Chondrocyte (in vitro differentiated cells): ENCODE measurements around the gene AXIN1. TPM values are rescaled to one million over a fixed set of nuclear protein-coding genes. Genes with fewer than 3 reads are reported as not detected.

Experiments used
- DNase-seq: peaks from one replicate; pipeline ENCODE4 v3.0.0; 2021; ENCODE audit warnings: mixed read lengths, low spot score
- H3K27ac Mint-ChIP-seq: one replicate; pipeline ENCODE4 v1.8.0; 2021; ENCODE audit warnings: mild to moderate bottlenecking, moderate library complexity, mixed read lengths; ENCODE audit not compliant: unreplicated experiment
- H3K27me3 Mint-ChIP-seq: 2 replicates; pipeline ENCODE4 v1.8.0; 2021; ENCODE audit warnings: low read depth, mixed read lengths
- H3K36me3 Mint-ChIP-seq: 2 replicates; pipeline ENCODE4 v1.8.0; 2021; ENCODE audit warnings: low read depth, mixed read lengths
- H3K4me1 Mint-ChIP-seq: 2 replicates; pipeline ENCODE4 v1.8.0; 2021; ENCODE audit warnings: low read depth, mild to moderate bottlenecking, mixed read lengths
- H3K4me3 Mint-ChIP-seq: one replicate; pipeline ENCODE4 v1.8.0; 2021; ENCODE audit warnings: mild to moderate bottlenecking, moderate library complexity, mixed read lengths; ENCODE audit not compliant: unreplicated experiment
- H3K9me3 Mint-ChIP-seq: 2 replicates; pipeline ENCODE4 v1.8.0; 2021; ENCODE audit warnings: low read depth, mixed read lengths
- total RNA-seq: library from RNA; stranded (reverse); gene quantifications from 3 replicates; pipeline ENCODE4 v1.2.1, GENCODE V29; 2021
- TF ChIP-seq, protein P1 (sequence below): fragments of 200-600 bp; sonication (generic); IDR thresholded peaks from 2 replicates; pipeline ENCODE4 v1.5.0; 2021; ENCODE audit warnings: antibody characterized with exemption, mild to moderate bottlenecking, moderate library complexity

AXIN1 gene
- total RNA-seq, 1 donor from 2014 or later, result 27.2 TPM

DNA sequence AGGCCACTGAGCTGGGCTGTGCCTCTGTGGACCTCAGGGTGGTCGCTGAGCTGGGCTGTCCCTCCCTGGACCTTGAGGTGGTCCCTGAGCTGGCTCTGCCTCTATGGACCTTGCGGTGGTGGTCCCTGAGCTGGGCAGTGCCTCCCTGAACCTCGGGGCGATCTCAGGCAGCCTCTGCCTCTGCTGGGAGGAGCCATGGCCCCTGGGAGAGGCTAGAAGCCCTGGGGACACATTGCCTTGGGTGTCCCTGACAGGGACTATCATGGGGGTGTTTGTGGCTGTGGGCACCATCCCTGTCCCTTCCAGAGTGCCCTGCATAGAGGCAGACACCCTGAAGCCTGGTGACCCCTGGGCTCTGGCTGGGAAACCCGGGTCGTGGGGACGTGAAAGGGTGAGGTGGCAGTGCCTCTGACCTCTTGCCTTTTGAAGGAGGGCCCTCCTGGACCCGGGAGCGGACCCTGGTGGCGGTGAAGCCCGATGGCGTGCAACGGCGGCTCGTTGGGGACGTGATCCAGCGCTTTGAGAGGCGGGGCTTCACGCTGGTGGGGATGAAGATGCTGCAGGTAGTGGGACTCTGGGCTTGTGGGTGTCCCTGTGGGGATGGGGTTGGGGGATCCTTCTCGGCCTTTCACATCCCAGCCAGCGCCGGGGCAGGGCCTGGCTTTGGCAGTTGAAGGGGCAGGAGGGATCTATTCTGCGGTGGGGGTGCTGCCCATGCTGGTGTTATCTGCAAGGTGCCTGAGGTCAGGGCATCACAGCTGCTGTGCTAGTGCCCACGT, 46.2 kb upstream of the AXIN1 start:
- H3K36me3 Mint-ChIP-seq, result peaks cover 3% of the 10 kb centered on the region
- TF ChIP-seq, protein P1, sequence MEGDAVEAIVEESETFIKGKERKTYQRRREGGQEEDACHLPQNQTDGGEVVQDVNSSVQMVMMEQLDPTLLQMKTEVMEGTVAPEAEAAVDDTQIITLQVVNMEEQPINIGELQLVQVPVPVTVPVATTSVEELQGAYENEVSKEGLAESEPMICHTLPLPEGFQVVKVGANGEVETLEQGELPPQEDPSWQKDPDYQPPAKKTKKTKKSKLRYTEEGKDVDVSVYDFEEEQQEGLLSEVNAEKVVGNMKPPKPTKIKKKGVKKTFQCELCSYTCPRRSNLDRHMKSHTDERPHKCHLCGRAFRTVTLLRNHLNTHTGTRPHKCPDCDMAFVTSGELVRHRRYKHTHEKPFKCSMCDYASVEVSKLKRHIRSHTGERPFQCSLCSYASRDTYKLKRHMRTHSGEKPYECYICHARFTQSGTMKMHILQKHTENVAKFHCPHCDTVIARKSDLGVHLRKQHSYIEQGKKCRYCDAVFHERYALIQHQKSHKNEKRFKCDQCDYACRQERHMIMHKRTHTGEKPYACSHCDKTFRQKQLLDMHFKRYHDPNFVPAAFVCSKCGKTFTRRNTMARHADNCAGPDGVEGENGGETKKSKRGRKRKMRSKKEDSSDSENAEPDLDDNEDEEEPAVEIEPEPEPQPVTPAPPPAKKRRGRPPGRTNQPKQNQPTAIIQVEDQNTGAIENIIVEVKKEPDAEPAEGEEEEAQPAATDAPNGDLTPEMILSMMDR, result no peak
- peaks cover 27% of the 10 kb centered on the region for H3K4me1 Mint-ChIP-seq
- H3K27me3 Mint-ChIP-seq, result no peaks in the 10 kb centered on the region
- H3K4me3 Mint-ChIP-seq, result peak overlapping the region; percentile 63
- H3K27ac Mint-ChIP-seq, result peak overlapping the region; percentile 87
- DNase-seq, result peak; percentile 91
- H3K9me3 Mint-ChIP-seq, result no peaks in the 10 kb centered on the region

DNA sequence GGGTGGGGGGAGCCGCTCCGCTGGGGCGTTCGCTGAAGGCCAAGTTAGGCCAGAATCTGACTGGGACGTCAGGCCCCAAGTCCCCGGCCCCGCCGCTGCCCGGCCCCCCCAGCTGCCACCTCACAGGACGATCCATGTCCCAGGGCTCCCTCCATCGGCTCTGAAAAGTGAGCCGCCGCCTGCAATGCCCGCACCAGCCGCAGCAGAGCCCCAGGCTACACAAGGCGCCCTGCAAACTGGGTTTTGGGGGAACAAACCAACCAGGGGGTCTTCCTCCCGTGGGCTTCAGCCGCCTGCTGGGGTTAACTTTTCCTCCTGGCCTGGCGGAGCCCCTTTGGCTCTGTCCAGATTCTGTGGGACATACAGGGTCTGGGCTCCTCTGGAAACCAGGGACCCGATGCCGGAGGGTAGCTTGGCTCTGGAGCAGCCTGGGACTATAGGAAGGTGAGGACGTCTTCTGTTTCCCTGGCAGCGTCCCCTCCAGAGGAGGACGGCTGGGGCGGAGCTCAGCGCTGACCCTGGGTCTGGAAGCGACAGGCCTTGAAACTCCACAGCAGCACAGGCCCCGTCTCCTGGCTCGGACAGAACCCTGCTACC, 45.3 kb upstream of the AXIN1 start:
- Mint-ChIP-seq H3K27me3 (no peaks in the 10 kb centered on the region), H3K4me3 (peak overlapping the region; percentile 63), H3K4me1 (peaks cover 27% of the 10 kb centered on the region), H3K36me3 (peaks cover 3% of the 10 kb centered on the region), H3K9me3 (no peaks in the 10 kb centered on the region), H3K27ac (peak overlapping the region; percentile 87)
- TF ChIP-seq, protein P1, result peak; percentile 70
- peak; percentile 88 for DNase-seq

DNA sequence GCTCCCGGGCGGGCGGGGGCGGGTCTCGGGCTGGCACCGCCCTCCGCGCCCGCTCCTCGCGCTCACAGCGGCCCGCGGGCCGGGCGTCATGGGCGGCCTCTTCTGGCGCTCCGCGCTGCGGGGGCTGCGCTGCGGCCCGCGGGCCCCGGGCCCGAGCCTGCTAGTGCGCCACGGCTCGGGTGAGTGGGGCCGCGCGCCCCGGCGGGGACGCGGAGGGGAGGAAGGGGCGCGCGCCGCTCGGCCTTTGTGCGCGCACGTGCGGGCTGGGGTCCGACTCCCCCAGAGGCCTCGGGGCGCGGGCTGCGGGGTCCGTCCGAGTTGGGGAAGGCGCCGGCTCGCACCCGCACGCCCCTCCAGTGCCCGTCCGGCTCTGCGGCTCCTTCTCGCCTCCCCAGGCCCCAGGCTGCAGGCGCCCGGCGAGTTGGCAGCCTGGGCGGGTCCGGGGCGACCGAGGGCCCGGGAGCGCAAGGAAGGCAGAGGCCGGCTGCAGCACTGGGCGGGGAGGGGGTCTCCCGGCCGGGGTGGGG, 44.7 kb upstream of the AXIN1 start, which contains the start of gene NME4:
NME4 (plus strand) TSS at position 65 of the 527 bp plus-strand sequence; CDS start at position 89, 24 bp downstream.
- Mint-ChIP-seq H3K36me3 (peaks cover 3% of the 10 kb centered on the region), H3K4me1 (peaks cover 27% of the 10 kb centered on the region), H3K4me3 (peak within 1 kb of the TSS; percentile 87), H3K9me3 (no peaks in the 10 kb centered on the region), H3K27ac (peak within 1 kb of the TSS; percentile 97), H3K27me3 (no peaks in the 10 kb centered on the region)
- peak; percentile 77 for DNase-seq
- TF ChIP-seq, protein P1, result no peak

DNA sequence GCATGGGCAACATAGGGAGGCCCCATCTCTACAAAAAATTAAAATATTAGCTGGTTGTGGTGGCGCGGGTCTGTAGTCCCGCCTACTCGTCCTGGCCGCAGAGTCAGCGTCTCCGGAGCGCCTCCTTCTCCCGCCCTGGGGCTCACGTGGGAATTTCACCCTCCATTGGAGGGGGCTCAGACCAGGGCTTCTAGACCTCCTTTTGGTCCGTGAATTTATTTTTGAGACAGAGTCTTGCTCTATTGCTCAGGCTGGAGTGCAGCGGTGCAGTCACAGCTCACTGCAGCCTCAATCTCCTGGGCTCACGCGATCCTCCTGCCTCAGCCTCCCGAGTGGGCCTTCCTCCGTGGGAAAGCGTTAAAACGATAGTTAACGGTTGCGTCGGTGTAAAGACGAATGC, 44.1 kb upstream of the AXIN1 start:
- H3K4me3 Mint-ChIP-seq, result peak overlapping the region; percentile 87
- peak; percentile 72 for DNase-seq
- H3K36me3 Mint-ChIP-seq, result peaks cover 3% of the 10 kb centered on the region
- peaks cover 27% of the 10 kb centered on the region for H3K4me1 Mint-ChIP-seq
- TF ChIP-seq, protein P1, result no peak
- peaks cover 3% of the 10 kb centered on the region for H3K9me3 Mint-ChIP-seq
- H3K27me3 Mint-ChIP-seq, result no peaks in the 10 kb centered on the region
- H3K27ac Mint-ChIP-seq, result peak overlapping the region; percentile 97

DNA sequence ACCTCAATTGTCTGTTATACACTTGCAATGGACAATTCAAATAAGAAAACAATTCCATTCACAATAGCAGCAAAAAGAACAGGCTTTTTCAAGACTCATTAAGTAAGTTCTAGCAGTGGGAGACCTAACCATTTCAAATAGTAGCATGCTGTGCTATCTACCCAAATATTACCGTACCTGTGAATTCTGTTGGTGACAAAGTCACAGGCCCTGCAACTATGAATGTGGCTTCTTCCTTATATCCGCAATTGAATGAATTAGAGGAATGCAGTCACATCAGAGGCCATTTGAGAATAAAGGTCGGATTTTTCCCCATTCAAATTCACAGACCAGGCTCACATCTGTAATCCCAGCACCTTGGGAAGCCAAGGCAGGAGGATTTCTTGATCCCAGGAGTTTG, 43.7 kb upstream of the AXIN1 start:
- no peak for DNase-seq
- peaks cover 27% of the 10 kb centered on the region for H3K4me1 Mint-ChIP-seq
- peaks cover 3% of the 10 kb centered on the region for H3K9me3 Mint-ChIP-seq
- H3K27me3 Mint-ChIP-seq, result no peaks in the 10 kb centered on the region
- peak overlapping the region; percentile 87 for H3K4me3 Mint-ChIP-seq
- peaks cover 3% of the 10 kb centered on the region for H3K36me3 Mint-ChIP-seq
- TF ChIP-seq, protein P1, result no peak
- H3K27ac Mint-ChIP-seq, result peak overlapping the region; percentile 97
